Gastrocnemius medialis (tissue), 4 donors: ENCODE results near the gene FAM174C.

ENCODE experiments used
- CTCF ChIP-seq, 5 experiments: fragments of 450-650 bp in 3 of 5; fragments of 200-600 bp in 2 of 5; sonication (generic) in 2 of 5; IDR thresholded peaks in 4 of 5; conservative IDR thresholded peaks in 1 of 5; 1 replicate in 4 of 5; 2 replicates in 1 of 5; pipeline ENCODE4 v1.5.1; 2016 to 2019; ENCODE audit warnings: antibody characterized with exemption in 5 of 5, mild to moderate bottlenecking in 3 of 5, moderate library complexity in 3 of 5
- POLR2A ChIP-seq, 2 donors: fragments of 450-650 bp; IDR thresholded peaks; one replicate each; pipeline ENCODE4 v1.6.1; 2017; ENCODE audit warnings: antibody characterized with exemption in 2 of 2, mild to moderate bottlenecking in 2 of 2, moderate library complexity in 2 of 2

- TF ChIP-seq CTCF (IDR thresholded peaks at IDR 0.05 in 4 of 5, conservative IDR thresholded peaks at IDR 0.05 in 1 of 5) (no peak), POLR2A (IDR thresholded peaks at IDR 0.05) (no peak)
Observed at GRCh38 chr19:1228161-1228957, 47.0 kb upstream of the FAM174C start.
